ENCODE data around the gene TMEM135.
A peak's percentile ranks its signal among the peaks of the same experiment; 100 is the strongest.

The TMEM135 gene

GRCh38 chr11:87046824-87047223, 9.1 kb downstream of the TMEM135 start:
- Histone ChIP-seq H3K27me3 (ENCODE audit: insufficient read depth, low read length) (no peaks in the 10 kb centered on the region), H3K27ac (ENCODE audit: low read length) (no peak overlapping the region), H3K9me3 (ENCODE audit: insufficient read depth, low read depth, low read length) (no peaks in the 10 kb centered on the region), H3K9ac (ENCODE audit: low read depth, low read length) (no peak overlapping the region; the same call in 1 of the 2 replicates), H3K4me1 (ENCODE audit: insufficient read depth, low read length) (peaks cover 5% of the 10 kb centered on the region; the same call in 1 of the 2 replicates), H3K36me3 (ENCODE audit: insufficient read depth, low read depth, low read length) (0 out of 2 replicates have a peak, but pooled peaks cover 8% of the 10 kb centered on the region), H3K4me3 (ENCODE audit: low read length) (no peak overlapping the region; the same call in 1 of the 2 replicates)

GRCh38 chr11:87056091-87056490, 18.4 kb downstream of the TMEM135 start:
- Histone ChIP-seq H3K4me3 (ENCODE audit: low read length) (no peak overlapping the region), H3K4me1 (ENCODE audit: insufficient read depth, low read length) (no peaks in the 10 kb centered on the region), H3K36me3 (ENCODE audit: insufficient read depth, low read depth, low read length) (no peaks in the 10 kb centered on the region), H3K27ac (ENCODE audit: low read length) (no peak overlapping the region), H3K9ac (ENCODE audit: low read depth, low read length) (no peak overlapping the region), H3K9me3 (ENCODE audit: insufficient read depth, low read depth, low read length) (no peaks in the 10 kb centered on the region), H3K27me3 (ENCODE audit: insufficient read depth, low read length) (no peaks in the 10 kb centered on the region)

- no peaks in the 10 kb centered on the region for H3K27me3 ChIP-seq (ENCODE audit: insufficient read depth, low read length)
- no peaks in the 10 kb centered on the region for H3K9me3 ChIP-seq (ENCODE audit: insufficient read depth, low read depth, low read length)
- H3K27ac ChIP-seq (ENCODE audit: low read length) = no peak overlapping the region
- no peaks in the 10 kb centered on the region for H3K36me3 ChIP-seq (ENCODE audit: insufficient read depth, low read depth, low read length)
- H3K4me1 ChIP-seq (ENCODE audit: insufficient read depth, low read length) = no peaks in the 10 kb centered on the region
- H3K9ac ChIP-seq (ENCODE audit: low read depth, low read length) = no peak overlapping the region
- no peak overlapping the region for H3K4me3 ChIP-seq (ENCODE audit: low read length)
Measured at GRCh38 chr11:87057749-87058148, 20.0 kb downstream of the TMEM135 start.

GRCh38 chr11:87059596-87060390, 22.1 kb downstream of the TMEM135 start:
- no peak overlapping the region for H3K9ac ChIP-seq (ENCODE audit: low read depth, low read length)
- H3K4me1 ChIP-seq (ENCODE audit: insufficient read depth, low read length) = no peaks in the 10 kb centered on the region
- H3K27ac ChIP-seq (ENCODE audit: low read length) = no peak overlapping the region
- H3K36me3 ChIP-seq (ENCODE audit: insufficient read depth, low read depth, low read length) = no peaks in the 10 kb centered on the region
- H3K9me3 ChIP-seq (ENCODE audit: insufficient read depth, low read depth, low read length) = no peaks in the 10 kb centered on the region
- H3K4me3 ChIP-seq (ENCODE audit: low read length) = no peak overlapping the region
- no peaks in the 10 kb centered on the region for H3K27me3 ChIP-seq (ENCODE audit: insufficient read depth, low read length)

GRCh38 chr11:87061766-87062165, 24.0 kb downstream of the TMEM135 start:
- Histone ChIP-seq H3K9me3 (ENCODE audit: insufficient read depth, low read depth, low read length) (no peaks in the 10 kb centered on the region), H3K27ac (ENCODE audit: low read length) (no peak overlapping the region), H3K4me3 (ENCODE audit: low read length) (no peak overlapping the region), H3K9ac (ENCODE audit: low read depth, low read length) (no peak overlapping the region), H3K4me1 (ENCODE audit: insufficient read depth, low read length) (no peaks in the 10 kb centered on the region), H3K36me3 (ENCODE audit: insufficient read depth, low read depth, low read length) (no peaks in the 10 kb centered on the region), H3K27me3 (ENCODE audit: insufficient read depth, low read length) (no peaks in the 10 kb centered on the region)

- H3K4me3 ChIP-seq (ENCODE audit: low read length) = no peak overlapping the region
- H3K9ac ChIP-seq (ENCODE audit: low read depth, low read length) = no peak overlapping the region
- H3K36me3 ChIP-seq (ENCODE audit: insufficient read depth, low read depth, low read length) = no peaks in the 10 kb centered on the region
- H3K27me3 ChIP-seq (ENCODE audit: insufficient read depth, low read length) = no peaks in the 10 kb centered on the region
- no peaks in the 10 kb centered on the region for H3K4me1 ChIP-seq (ENCODE audit: insufficient read depth, low read length)
- no peaks in the 10 kb centered on the region for H3K9me3 ChIP-seq (ENCODE audit: insufficient read depth, low read depth, low read length)
- no peak overlapping the region for H3K27ac ChIP-seq (ENCODE audit: low read length)
Measured at GRCh38 chr11:87063982-87064381, 26.2 kb downstream of the TMEM135 start.

- no peak overlapping the region for H3K9ac ChIP-seq (ENCODE audit: low read depth, low read length)
- peaks cover 26% of the 10 kb centered on the region; the same call in 1 of the 2 replicates for H3K36me3 ChIP-seq (ENCODE audit: insufficient read depth, low read depth, low read length)
- no peaks in the 10 kb centered on the region for H3K27me3 ChIP-seq (ENCODE audit: insufficient read depth, low read length)
- no peaks in the 10 kb centered on the region for H3K9me3 ChIP-seq (ENCODE audit: insufficient read depth, low read depth, low read length)
- no peaks in the 10 kb centered on the region for H3K4me1 ChIP-seq (ENCODE audit: insufficient read depth, low read length)
- H3K4me3 ChIP-seq (ENCODE audit: low read length) = no peak overlapping the region
- no peak overlapping the region for H3K27ac ChIP-seq (ENCODE audit: low read length)
Measured at GRCh38 chr11:87072787-87073186, 35.1 kb downstream of the TMEM135 start.

GRCh38 chr11:87076260-87076783, 38.6 kb downstream of the TMEM135 start:
- H3K27ac ChIP-seq (ENCODE audit: low read length) = no peak overlapping the region

GRCh38 chr11:87076874-87077429, 39.2 kb downstream of the TMEM135 start:
- Histone ChIP-seq H3K27me3 (ENCODE audit: insufficient read depth, low read length) (peaks cover 14% of the 10 kb centered on the region), H3K4me3 (ENCODE audit: low read length) (no peak overlapping the region), H3K4me1 (ENCODE audit: insufficient read depth, low read length) (peaks cover 6% of the 10 kb centered on the region; the same call in 1 of the 2 replicates), H3K9me3 (ENCODE audit: insufficient read depth, low read depth, low read length) (no peaks in the 10 kb centered on the region), H3K9ac (ENCODE audit: low read depth, low read length) (no peak overlapping the region), H3K27ac (ENCODE audit: low read length) (no peak overlapping the region), H3K36me3 (ENCODE audit: insufficient read depth, low read depth, low read length) (peaks cover 20% of the 10 kb centered on the region; the same call in 1 of the 2 replicates)

More at GRCh38 chr11:87076260-87076783, 38.6 kb downstream of the TMEM135 start:
- H3K4me1 ChIP-seq (ENCODE audit: insufficient read depth, low read length) = no peaks in the 10 kb centered on the region; the same call in 1 of the 2 replicates
- H3K36me3 ChIP-seq (ENCODE audit: insufficient read depth, low read depth, low read length) = peaks cover 20% of the 10 kb centered on the region; the same call in 1 of the 2 replicates
- H3K27me3 ChIP-seq (ENCODE audit: insufficient read depth, low read length) = peaks cover 7% of the 10 kb centered on the region
- H3K9me3 ChIP-seq (ENCODE audit: insufficient read depth, low read depth, low read length) = no peaks in the 10 kb centered on the region
- H3K4me3 ChIP-seq (ENCODE audit: low read length) = no peak overlapping the region
- H3K9ac ChIP-seq (ENCODE audit: low read depth, low read length) = no peak overlapping the region

GRCh38 chr11:87081358-87081757, 43.6 kb downstream of the TMEM135 start:
- Histone ChIP-seq H3K9ac (ENCODE audit: low read depth, low read length) (no peak overlapping the region), H3K27me3 (ENCODE audit: insufficient read depth, low read length) (peaks cover 48% of the 10 kb centered on the region), H3K4me3 (ENCODE audit: low read length) (no peak overlapping the region), H3K27ac (ENCODE audit: low read length) (no peak overlapping the region), H3K9me3 (ENCODE audit: insufficient read depth, low read depth, low read length) (peaks cover 2% of the 10 kb centered on the region; the same call in 1 of the 2 replicates), H3K36me3 (ENCODE audit: insufficient read depth, low read depth, low read length) (peaks cover 16% of the 10 kb centered on the region; the same call in 1 of the 2 replicates), H3K4me1 (ENCODE audit: insufficient read depth, low read length) (peaks cover 28% of the 10 kb centered on the region; the same call in 1 of the 2 replicates)

GRCh38 chr11:87082590-87082989, 44.9 kb downstream of the TMEM135 start:
- Histone ChIP-seq H3K9me3 (ENCODE audit: insufficient read depth, low read depth, low read length) (peaks cover 14% of the 10 kb centered on the region; the same call in 1 of the 2 replicates), H3K4me3 (ENCODE audit: low read length) (peak overlapping the region; percentile 36; the same call in 1 of the 2 replicates), H3K9ac (ENCODE audit: low read depth, low read length) (no peak overlapping the region), H3K27ac (ENCODE audit: low read length) (no peak overlapping the region), H3K27me3 (ENCODE audit: insufficient read depth, low read length) (peaks cover 48% of the 10 kb centered on the region), H3K4me1 (ENCODE audit: insufficient read depth, low read length) (peaks cover 28% of the 10 kb centered on the region; the same call in 1 of the 2 replicates), H3K36me3 (ENCODE audit: insufficient read depth, low read depth, low read length) (peaks cover 9% of the 10 kb centered on the region; the same call in 1 of the 2 replicates)
